ENCODE data around the gene BASP1. TPM values are rescaled to one million over a fixed set of nuclear protein-coding genes. Genes with fewer than 3 reads are reported as not detected.

The BASP1 gene
- total and polyA plus RNA-seq, 10 of the 15 experiments (the other 5 are each of a cell fraction or from before 2014, with no cell fraction given): 27.3 to 190 (median 102) TPM

DNA sequence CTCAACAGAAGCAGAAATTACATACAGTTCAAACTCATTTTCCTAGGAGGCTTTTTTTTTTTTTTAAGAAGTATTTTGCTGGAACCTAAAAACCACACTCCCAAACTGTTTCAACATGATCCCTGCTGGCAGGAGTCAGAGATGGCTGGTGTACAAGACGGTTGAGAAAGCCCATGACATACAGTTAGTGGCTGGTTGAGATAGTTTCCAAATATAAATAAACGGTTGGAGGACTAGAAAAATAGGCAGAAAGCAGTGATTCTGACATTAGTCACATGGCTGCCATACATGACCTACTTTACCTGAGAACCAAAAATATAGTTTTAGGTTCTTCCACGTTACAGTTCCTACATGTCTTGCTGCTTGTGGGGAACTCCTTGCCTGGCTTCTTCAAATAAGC lies 31.7 kb upstream of the BASP1 start:
- Histone ChIP-seq H3K4me1 (ENCODE audit: control insufficient read depth, insufficient read depth, low read length) (no peaks in the 10 kb centered on the region), H3K9ac (ENCODE audit: control insufficient read depth, insufficient read depth, low read length) (no peak overlapping the region), H3K79me2 (ENCODE audit: control insufficient read depth, insufficient read depth, low read length) (no peaks in the 10 kb centered on the region), H3K27ac (ENCODE audit: control insufficient read depth, insufficient read depth) (no peak overlapping the region), H2AFZ (ENCODE audit: control insufficient read depth, low read depth, low read length) (no peak overlapping the region), H3K27me3 (replicated peaks in 1 of 2; ENCODE audit: control insufficient read depth in 2 of 2, insufficient read depth in 2 of 2, low read length in 1 of 2) (no peaks in the 10 kb centered on the region; a peak in 1 of 4 replicates), H3K4me2 (ENCODE audit: control insufficient read depth, insufficient read depth) (no peak overlapping the region), H3K4me3 (no peak overlapping the region), H4K20me1 (ENCODE audit: control insufficient read depth, insufficient read depth) (no peaks in the 10 kb centered on the region), H3K36me3 (ENCODE audit: control insufficient read depth in 2 of 2, insufficient read depth in 2 of 2, low read length in 1 of 2) (no peaks in the 10 kb centered on the region), H3K9me3 (replicated peaks; ENCODE audit: control insufficient read depth, insufficient read depth, low read length) (no peaks in the 10 kb centered on the region)
- ATAC-seq (no peak), DNase-seq (ENCODE audit: low read depth, low spot score) (no peak), FAIRE-seq (no peak)
- no TSS peak for BruUV-seq (replicated peaks)
- TF ChIP-seq ZNF384 (IDR thresholded peaks at IDR 0.05; ENCODE audit: borderline replicate concordance, low read depth, low read length): no peak
- no peak for TF ChIP-seq NR2F1 (conservative IDR thresholded peaks at IDR 0.05)
- no peak for TF ChIP-seq RAD51 (IDR thresholded peaks at IDR 0.05)
- no peak for TF ChIP-seq KLF5 (IDR thresholded peaks at IDR 0.05; ENCODE audit: partially characterized antibody)
- no peak for TF ChIP-seq RUNX3 (IDR thresholded peaks at IDR 0.05; ENCODE audit: low read length)
- TF ChIP-seq POLR2AphosphoS5 (IDR thresholded peaks at IDR 0.05; ENCODE audit: low read length): no peak
- TF ChIP-seq DPF2 (IDR thresholded peaks at IDR 0.05): no peak
- TF ChIP-seq, protein P1, sequence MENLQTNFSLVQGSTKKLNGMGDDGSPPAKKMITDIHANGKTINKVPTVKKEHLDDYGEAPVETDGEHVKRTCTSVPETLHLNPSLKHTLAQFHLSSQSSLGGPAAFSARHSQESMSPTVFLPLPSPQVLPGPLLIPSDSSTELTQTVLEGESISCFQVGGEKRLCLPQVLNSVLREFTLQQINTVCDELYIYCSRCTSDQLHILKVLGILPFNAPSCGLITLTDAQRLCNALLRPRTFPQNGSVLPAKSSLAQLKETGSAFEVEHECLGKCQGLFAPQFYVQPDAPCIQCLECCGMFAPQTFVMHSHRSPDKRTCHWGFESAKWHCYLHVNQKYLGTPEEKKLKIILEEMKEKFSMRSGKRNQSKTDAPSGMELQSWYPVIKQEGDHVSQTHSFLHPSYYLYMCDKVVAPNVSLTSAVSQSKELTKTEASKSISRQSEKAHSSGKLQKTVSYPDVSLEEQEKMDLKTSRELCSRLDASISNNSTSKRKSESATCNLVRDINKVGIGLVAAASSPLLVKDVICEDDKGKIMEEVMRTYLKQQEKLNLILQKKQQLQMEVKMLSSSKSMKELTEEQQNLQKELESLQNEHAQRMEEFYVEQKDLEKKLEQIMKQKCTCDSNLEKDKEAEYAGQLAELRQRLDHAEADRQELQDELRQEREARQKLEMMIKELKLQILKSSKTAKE (IDR thresholded peaks at IDR 0.05; ENCODE audit: low read depth, poor library complexity, severe bottlenecking): no peak
- TF ChIP-seq CHD2 (IDR thresholded peaks at IDR 0.05; ENCODE audit: borderline replicate concordance, low read depth, low read length): no peak
- no peak for TF ChIP-seq CHD4 (IDR thresholded peaks at IDR 0.05)
- TF ChIP-seq RB1 (IDR thresholded peaks at IDR 0.05; ENCODE audit: borderline replicate concordance): no peak
- no peak for TF ChIP-seq MYC (IDR thresholded peaks at IDR 0.05; ENCODE audit: insufficient read depth, insufficient read length, insufficient replicate concordance, low read length, severe bottlenecking)
- no peak for TF ChIP-seq SUZ12 (IDR thresholded peaks at IDR 0.05; ENCODE audit: unreplicated experiment)
- no peak for TF ChIP-seq SIN3A (IDR thresholded peaks at IDR 0.05; ENCODE audit: low read depth, low read length)
- WGBS (ENCODE audit: insufficient coverage, insufficient replicate concordance, low lambda C conversion rate, missing lambda C conversion rate): 4% methylated on average over 3 of the region's 3 CpGs
- ChIA-PET CTCF (interaction anchor here (0.6 to 1.3 kb wide), 2 partner anchors 8 to 46 kb away, joined by 3 to 6 read pairs; no protein-coding TSS in a partner anchor), POLR2A (no interaction called here), SMC1A (ENCODE audit: uncharacterized antibody, unreplicated experiment) (no interaction called here), RAD21 (ENCODE audit: unreplicated experiment) (interaction anchor here (1.6 kb wide), 1 partner anchor 386 kb away, joined by 3 read pairs; no protein-coding TSS in a partner anchor)
- intact Hi-C loops (cut with micrococcal nuclease; ENCODE audit: unreplicated experiment) (loop anchor here (5.0 kb wide), 1 partner anchor 498 kb away; no protein-coding TSS in a partner anchor), in situ Hi-C loops (cut with MboI) (loop anchor here (5.0 to 10.0 kb wide), 2 partner anchors 251 to 393 kb away; partner anchors contain the start of gene MYO10)
